Measurements from ENCODE around the gene ARPC1B.
"Not testable (repeated sequence)": the region's sequence is repeated elsewhere in the genome, so short reads cannot be mapped to it uniquely, and the experiment has no call there.

Gene ARPC1B

GRCh38 chr7:99368750-99369389 lies 5.7 kb upstream of the ARPC1B start:
- no peak for DNase-seq (ENCODE audit: low read depth)

- DNase-seq (ENCODE audit: low read depth), result peak; percentile 29
Observed at GRCh38 chr7:99369767-99370391, 4.7 kb upstream of the ARPC1B start.

GRCh38 chr7:99371376-99371920 lies 3.1 kb upstream of the ARPC1B start:
- DNase-seq (ENCODE audit: low read depth), result no peak

- DNase-seq (ENCODE audit: low read depth), result no peak
Observed at GRCh38 chr7:99372275-99373090, 2.0 kb upstream of the ARPC1B start.

GRCh38 chr7:99373091-99374066 lies 1.2 kb upstream of the ARPC1B start:
- DNase-seq (ENCODE audit: low read depth), result no peak

- DNase-seq (ENCODE audit: low read depth), result peak; percentile 52
Observed at GRCh38 chr7:99375070-99375807, 709 bp downstream of the ARPC1B start.

- peak; percentile 94 for DNase-seq (ENCODE audit: low read depth)
Observed at GRCh38 chr7:99379043-99379577, 4.6 kb downstream of the ARPC1B start.

- not testable (repeated sequence) for DNase-seq (ENCODE audit: low read depth)
Observed at GRCh38 chr7:99379693-99380031, 5.1 kb downstream of the ARPC1B start.

GRCh38 chr7:99380032-99380822 lies 5.7 kb downstream of the ARPC1B start:
- no peak for DNase-seq (ENCODE audit: low read depth)

GRCh38 chr7:99380823-99381663 lies 6.5 kb downstream of the ARPC1B start:
- no peak for DNase-seq (ENCODE audit: low read depth)

- DNase-seq (ENCODE audit: low read depth), result no peak
Observed at GRCh38 chr7:99381664-99382075, 7.1 kb downstream of the ARPC1B start.

- DNase-seq (ENCODE audit: low read depth), result no peak
Observed at GRCh38 chr7:99383203-99383602, 8.7 kb downstream of the ARPC1B start.

- DNase-seq (ENCODE audit: low read depth), result no peak
Observed at GRCh38 chr7:99383791-99384370, 9.4 kb downstream of the ARPC1B start.

- no peak for DNase-seq (ENCODE audit: low read depth)
Observed at GRCh38 chr7:99384523-99384922, 10.0 kb downstream of the ARPC1B start.

- DNase-seq (ENCODE audit: low read depth), result no peak
Observed at GRCh38 chr7:99385564-99385963, 11.0 kb downstream of the ARPC1B start.

- no peak for DNase-seq (ENCODE audit: low read depth)
Observed at GRCh38 chr7:99386584-99387238, 12.2 kb downstream of the ARPC1B start.

GRCh38 chr7:99387239-99387635 lies 12.7 kb downstream of the ARPC1B start:
- DNase-seq (ENCODE audit: low read depth), result not testable (repeated sequence)

- DNase-seq (ENCODE audit: low read depth), result no peak
Observed at GRCh38 chr7:99387912-99388311, 13.4 kb downstream of the ARPC1B start.
